ENCODE data around the gene ABCG4. TPM values are rescaled to one million over a fixed set of nuclear protein-coding genes. Genes with fewer than 3 reads are reported as not detected.

Gene ABCG4
- total RNA-seq, 4 donors from 2014 or later, result under 0.01 to 0.30 TPM; not detected in 2

- Histone ChIP-seq H3K27me3 (peaks cover 0 to 33% of the 10 kb centered on the region in 2 donors), H3K9me3 (no peaks in the 10 kb centered on the region), H3K36me3 (no peaks in the 10 kb centered on the region), H3K27ac (peak overlapping the region in 1 of 4 donors; percentile 13), H3K4me1 (peaks cover 0 to 30% (median 7%) of the 10 kb centered on the region in 4 donors), H3K4me3 (peak overlapping the region; percentile 35 to 63 (median 55))
- TF ChIP-seq EP300 (IDR thresholded peaks at IDR 0.05) (no peak), CTCF (IDR thresholded peaks at IDR 0.05) (no peak), POLR2A (IDR thresholded peaks at IDR 0.05) (no peak)
- DNase-seq (ENCODE audit: low spot score in 2 of 2), result no peak
- 2 to 3% methylated on average over 16 of the region's 16 CpGs for WGBS, 2 donors
Measured at GRCh38 chr11:119148720-119149017, 183 bp upstream of the ABCG4 start.

- TF ChIP-seq POLR2A (IDR thresholded peaks at IDR 0.05) (no peak), EP300 (IDR thresholded peaks at IDR 0.05) (no peak), CTCF (IDR thresholded peaks at IDR 0.05) (no peak)
- no peak for DNase-seq (ENCODE audit: low spot score in 2 of 2)
- H3K27me3 ChIP-seq, result peaks cover 0 to 33% of the 10 kb centered on the region in 2 donors
- peak overlapping the region; percentile 35 to 63 (median 55) for H3K4me3 ChIP-seq
- H3K4me1 ChIP-seq, result peaks cover 0 to 27% (median 7%) of the 10 kb centered on the region in 4 donors
- no peaks in the 10 kb centered on the region for H3K36me3 ChIP-seq
- H3K27ac ChIP-seq, result no peak overlapping the region
- WGBS, 2 donors, result 29 to 38% methylated on average over 24 to 32 of the region's 33 CpGs
- H3K9me3 ChIP-seq, result no peaks in the 10 kb centered on the region
Measured at GRCh38 chr11:119149786-119150275, 979 bp downstream of the ABCG4 start.

- TF ChIP-seq EP300 (IDR thresholded peaks at IDR 0.05) (no peak), POLR2A (IDR thresholded peaks at IDR 0.05) (no peak), CTCF (IDR thresholded peaks at IDR 0.05) (no peak)
Measured at GRCh38 chr11:119152043-119152442, 3.2 kb downstream of the ABCG4 start.

GRCh38 chr11:119152604-119153003 is 3.8 kb downstream of the ABCG4 start:
- H3K36me3 ChIP-seq, result no peaks in the 10 kb centered on the region
- H3K4me3 ChIP-seq, result no peak overlapping the region
- no peak overlapping the region for H3K27ac ChIP-seq
- TF ChIP-seq EP300 (IDR thresholded peaks at IDR 0.05) (no peak), CTCF (IDR thresholded peaks at IDR 0.05) (no peak), POLR2A (IDR thresholded peaks at IDR 0.05) (no peak)
- H3K4me1 ChIP-seq, result peaks cover 0 to 22% (median 7%) of the 10 kb centered on the region in 4 donors
- no peak for DNase-seq (ENCODE audit: low spot score in 2 of 2)
- WGBS, 2 donors, result 87 to 93% methylated on average over 4 of the region's 4 CpGs
- H3K27me3 ChIP-seq, result peaks cover 0 to 29% of the 10 kb centered on the region in 2 donors
- no peaks in the 10 kb centered on the region for H3K9me3 ChIP-seq

More at GRCh38 chr11:119152043-119152442, 3.2 kb downstream of the ABCG4 start:
- no peak for DNase-seq (ENCODE audit: low spot score in 2 of 2)
- Histone ChIP-seq H3K4me3 (no peak overlapping the region), H3K9me3 (no peaks in the 10 kb centered on the region), H3K4me1 (peaks cover 0 to 22% (median 7%) of the 10 kb centered on the region in 4 donors), H3K36me3 (no peaks in the 10 kb centered on the region), H3K27ac (no peak overlapping the region), H3K27me3 (peaks cover 0 to 29% of the 10 kb centered on the region in 2 donors)
- WGBS, 2 donors, result 80 to 82% methylated on average over 8 to 9 of the region's 9 CpGs

- Histone ChIP-seq H3K27me3 (peaks cover 0 to 28% of the 10 kb centered on the region in 2 donors), H3K4me1 (peaks cover 0 to 22% (median 7%) of the 10 kb centered on the region in 4 donors), H3K36me3 (no peaks in the 10 kb centered on the region), H3K9me3 (no peaks in the 10 kb centered on the region), H3K4me3 (no peak overlapping the region), H3K27ac (no peak overlapping the region)
- DNase-seq (ENCODE audit: low spot score in 2 of 2), result no peak
- no peak for TF ChIP-seq CTCF (IDR thresholded peaks at IDR 0.05)
- no peak for TF ChIP-seq POLR2A (IDR thresholded peaks at IDR 0.05)
- no peak for TF ChIP-seq EP300 (IDR thresholded peaks at IDR 0.05)
- WGBS, 2 donors, result 79 to 81% methylated on average over 9 of the region's 9 CpGs
Measured at GRCh38 chr11:119153049-119153818, 4.4 kb downstream of the ABCG4 start.
